GM19372 (cell line): ENCODE measurements around the gene KCNQ1.

Experiments
- ATAC-seq: cut with Tn5 transposase; IDR thresholded peaks from one replicate; pipeline ENCODE4 v1.9.1; 2021; ENCODE audit warnings: mild to moderate bottlenecking, low read depth, moderate library complexity; ENCODE audit not compliant: unreplicated experiment

KCNQ1 gene

GRCh38 chr11:2409611-2410468, 35.0 kb upstream of the KCNQ1 start:
- no peak for ATAC-seq

GRCh38 chr11:2410616-2411015, 34.2 kb upstream of the KCNQ1 start:
- ATAC-seq, result no peak

- no peak for ATAC-seq
Observed at GRCh38 chr11:2411446-2412305, 33.1 kb upstream of the KCNQ1 start.

- ATAC-seq, result no peak
Observed at GRCh38 chr11:2412323-2412722, 32.5 kb upstream of the KCNQ1 start.

- ATAC-seq, result no peak
Observed at GRCh38 chr11:2413742-2414579, 30.8 kb upstream of the KCNQ1 start.

- ATAC-seq, result no peak
Observed at GRCh38 chr11:2414616-2415015, 30.2 kb upstream of the KCNQ1 start.

- no peak for ATAC-seq
Observed at GRCh38 chr11:2415171-2415570, 29.6 kb upstream of the KCNQ1 start.

GRCh38 chr11:2415601-2416380, 29.0 kb upstream of the KCNQ1 start:
- no peak for ATAC-seq

GRCh38 chr11:2416765-2417164, 28.0 kb upstream of the KCNQ1 start:
- no peak for ATAC-seq

GRCh38 chr11:2417856-2418692, 26.7 kb upstream of the KCNQ1 start:
- ATAC-seq, result no peak

GRCh38 chr11:2418693-2419360, 26.0 kb upstream of the KCNQ1 start:
- no peak for ATAC-seq

GRCh38 chr11:2419638-2420501, 24.9 kb upstream of the KCNQ1 start:
- ATAC-seq, result no peak

GRCh38 chr11:2420502-2421225, 24.1 kb upstream of the KCNQ1 start:
- ATAC-seq, result no peak

GRCh38 chr11:2421226-2421994, 23.4 kb upstream of the KCNQ1 start:
- ATAC-seq, result no peak

GRCh38 chr11:2421996-2422395, 22.8 kb upstream of the KCNQ1 start:
- ATAC-seq, result no peak

- ATAC-seq, result no peak
Observed at GRCh38 chr11:2422461-2423156, 22.2 kb upstream of the KCNQ1 start.
